Measurements from ENCODE around the gene SIX4. TPM values are rescaled to one million over a fixed set of nuclear protein-coding genes. Genes with fewer than 3 reads are reported as not detected.

Gene SIX4
- polyA plus RNA-seq, 1 donor (not counting 4 experiments of a cell fraction or from before 2014, with no cell fraction given), result 4.5 TPM

DNA sequence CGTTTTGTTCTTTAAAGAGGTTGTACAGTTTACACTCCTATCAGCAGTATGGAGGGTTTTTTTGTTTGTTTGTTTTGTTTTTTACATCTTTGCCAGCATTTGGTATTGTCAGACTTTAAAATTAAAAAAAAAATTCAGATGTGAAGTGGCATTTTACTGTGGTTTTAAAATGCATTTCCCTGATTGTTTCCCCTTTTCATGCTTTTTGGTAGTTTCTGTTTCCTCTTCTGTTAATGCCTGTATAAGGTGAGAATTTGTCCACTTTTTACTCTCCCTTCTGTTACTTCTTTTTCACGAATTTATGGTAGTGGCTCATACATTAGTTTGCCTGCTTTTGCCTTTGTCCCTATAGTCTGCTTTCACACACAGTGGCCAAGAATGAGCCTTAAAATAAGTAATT, 47.0 kb upstream of the SIX4 start:
- H3K79me2 ChIP-seq (ENCODE audit: control insufficient read depth, insufficient read depth, low read length), result peaks cover 56% of the 10 kb centered on the region
- DNase-seq (ENCODE audit: low read depth, low spot score), result no peak

GRCh38 chr14:60768602-60769001, 44.5 kb upstream of the SIX4 start:
- dilution Hi-C loops (cut with MboI; ENCODE audit: extremely low pct_ligation_motif_present, low sequenced_read_pairs), result no loop called here
- no peak for DNase-seq (ENCODE audit: low read depth, low spot score)

More for the DNA sequence above, 47.0 kb upstream of the SIX4 start:
- FAIRE-seq, result no peak
- Histone ChIP-seq H3K4me2 (ENCODE audit: control insufficient read depth, extremely low read depth, insufficient read depth, low read depth, low read length) (no peak overlapping the region), H4K20me1 (ENCODE audit: control insufficient read depth, extremely low read depth, insufficient read depth, low read length) (no peaks in the 10 kb centered on the region), H3K4me3 (ENCODE audit: control insufficient read depth in 2 of 3, extremely low read depth in 1 of 3, insufficient read depth in 2 of 3, low read depth in 1 of 3, low read length in 3 of 3) (no peak overlapping the region), H3K27me3 (ENCODE audit: control insufficient read depth, extremely low read depth, insufficient read depth, low read length) (no peaks in the 10 kb centered on the region), H3K9ac (ENCODE audit: control insufficient read depth, extremely low read depth, insufficient read depth, low read length) (no peak overlapping the region), H3K9me3 (ENCODE audit: control insufficient read depth, low read depth, low read length) (no peaks in the 10 kb centered on the region), H2AFZ (ENCODE audit: control insufficient read depth, low read length) (no peak overlapping the region), H3K27ac (ENCODE audit: control insufficient read depth, insufficient read depth, low read length) (no peak overlapping the region), H3K36me3 (ENCODE audit: control insufficient read depth in 2 of 2, extremely low read depth in 1 of 2, insufficient read depth in 2 of 2, low read length in 2 of 2) (no peaks in the 10 kb centered on the region), H3K4me1 (ENCODE audit: control insufficient read depth, extremely low read depth, insufficient read depth, low read length) (peaks cover 34% of the 10 kb centered on the region), H3K9me1 (ENCODE audit: control insufficient read depth, extremely low read depth, insufficient read depth, low read length) (no peaks in the 10 kb centered on the region)
- TF ChIP-seq CTCF (optimal IDR thresholded peaks at IDR 0.05 in 1 of 3, IDR thresholded peaks at IDR 0.05 in 1 of 3, conservative IDR thresholded peaks at IDR 0.05 in 1 of 3; ENCODE audit: extremely low read depth in 1 of 3, insufficient read depth in 2 of 3, low read length in 3 of 3) (no peak), EZH2 (IDR thresholded peaks at IDR 0.05; ENCODE audit: low read length) (no peak)
- dilution Hi-C loops (cut with MboI; ENCODE audit: extremely low pct_ligation_motif_present, low sequenced_read_pairs), result no loop called here

More at GRCh38 chr14:60768602-60769001, 44.5 kb upstream of the SIX4 start:
- Histone ChIP-seq H3K4me1 (ENCODE audit: control insufficient read depth, extremely low read depth, insufficient read depth, low read length) (peaks cover 9% of the 10 kb centered on the region), H3K4me3 (ENCODE audit: control insufficient read depth in 2 of 3, extremely low read depth in 1 of 3, insufficient read depth in 2 of 3, low read depth in 1 of 3, low read length in 3 of 3) (no peak overlapping the region), H3K9ac (ENCODE audit: control insufficient read depth, extremely low read depth, insufficient read depth, low read length) (no peak overlapping the region), H4K20me1 (ENCODE audit: control insufficient read depth, extremely low read depth, insufficient read depth, low read length) (no peaks in the 10 kb centered on the region), H3K36me3 (ENCODE audit: control insufficient read depth in 2 of 2, extremely low read depth in 1 of 2, insufficient read depth in 2 of 2, low read length in 2 of 2) (no peaks in the 10 kb centered on the region), H3K27ac (ENCODE audit: control insufficient read depth, insufficient read depth, low read length) (no peak overlapping the region), H3K9me3 (ENCODE audit: control insufficient read depth, low read depth, low read length) (no peaks in the 10 kb centered on the region), H3K4me2 (ENCODE audit: control insufficient read depth, extremely low read depth, insufficient read depth, low read depth, low read length) (no peak overlapping the region), H3K27me3 (ENCODE audit: control insufficient read depth, extremely low read depth, insufficient read depth, low read length) (no peaks in the 10 kb centered on the region), H3K79me2 (ENCODE audit: control insufficient read depth, insufficient read depth, low read length) (peaks cover 61% of the 10 kb centered on the region), H2AFZ (ENCODE audit: control insufficient read depth, low read length) (no peak overlapping the region), H3K9me1 (ENCODE audit: control insufficient read depth, extremely low read depth, insufficient read depth, low read length) (no peaks in the 10 kb centered on the region)
- TF ChIP-seq CTCF (optimal IDR thresholded peaks at IDR 0.05 in 1 of 3, IDR thresholded peaks at IDR 0.05 in 1 of 3, conservative IDR thresholded peaks at IDR 0.05 in 1 of 3; ENCODE audit: extremely low read depth in 1 of 3, insufficient read depth in 2 of 3, low read length in 3 of 3) (no peak), EZH2 (IDR thresholded peaks at IDR 0.05; ENCODE audit: low read length) (no peak)
- FAIRE-seq, result peak; percentile 60

Data from keratinocyte (primary cell).